Right lobe of liver (tissue), 6 donors: ENCODE measurements around the gene OR52W1. TPM values are rescaled to one million over a fixed set of nuclear protein-coding genes. Genes with fewer than 3 reads are reported as not detected.

Experiments used
- ATAC-seq, 4 donors: fragments of 200-7000 bp; cut with Tn5 transposase; one replicate each; pipeline ENCODE4 v1.9.1; 2020; ENCODE audit warnings: mild to moderate bottlenecking in 4 of 4, moderate library complexity in 4 of 4
- DNase-seq, 3 donors: peaks; one replicate each; pipeline ENCODE4 v3.0.0-alpha.2; 2020
- H3K27ac ChIP-seq, 3 donors: fragments of 200-600 bp; one replicate each; pipeline ENCODE4 v1.8.0; 2022
- H3K27me3 ChIP-seq, 2 donors: fragments of 200-600 bp; one replicate each; pipeline ENCODE4 v1.8.0; 2022
- H3K36me3 ChIP-seq, 4 donors: fragments of 200-600 bp; sonication (generic) in 1 of 4; one replicate each; pipeline versions ENCODE4 v1.5.1 to v1.8.0; 2017 to 2022; ENCODE audit warnings: control low read depth in 1 of 4
- H3K4me1 ChIP-seq, 4 donors: fragments of 200-600 bp; sonication (generic) in 1 of 4; one replicate each; pipeline versions ENCODE4 v1.5.1 to v1.8.0; 2017 to 2022; ENCODE audit warnings: control low read depth in 1 of 4
- H3K4me3 ChIP-seq, 3 donors: fragments of 200-600 bp; one replicate each; pipeline ENCODE4 v1.8.0; 2022
- H3K9me3 ChIP-seq, 4 donors: fragments of 200-600 bp; sonication (generic) in 1 of 4; one replicate each; pipeline versions ENCODE4 v1.5.1 to v1.8.0; 2017 to 2022; ENCODE audit warnings: control low read depth in 1 of 4
- POLR2A ChIP-seq: fragments of 450-650 bp; IDR thresholded peaks from one replicate; pipeline ENCODE4 v1.6.1; 2017; ENCODE audit warnings: antibody characterized with exemption, mild to moderate bottlenecking
- WGBS: methylation state at CpG from one replicate; pipeline ENCODE4 v1.1.6; 2018; ENCODE audit warnings: low coverage, low lambda C conversion rate; ENCODE audit not compliant: insufficient coverage; ENCODE audit errors: missing lambda C conversion rate; 5-methylcytosine and 5-hydroxymethylcytosine counted together
- intact Hi-C, 2 donors: fragments of 100-400 bp; cut with DNase I; formaldehyde crosslinking; loops; one replicate each; pipeline versions ENCODE4 v1.11.2 to v1.14.1; 2022
- total RNA-seq, 6 experiments: library from RNA; depleted of rRNA in 2 of 6; stranded (reverse); fragments of >200 nt in 2 of 6; fragmentation: NEBNext Ultra II Directional in 3 of 6; extraction: Animal tissue kit (Norgen Biotek cat#: 25700) in 3 of 6; gene quantifications; one replicate each; pipeline versions ENCODE4 v1.1.0 to v1.2.4, GENCODE V29; 2016 to 2023
- TF ChIP-seq, protein P1 (sequence below), 4 donors: fragments of 200-600 bp in 3 of 4; fragments of 450-650 bp in 1 of 4; IDR thresholded peaks; one replicate each; pipeline versions ENCODE4 v1.5.1 to v1.8.0; 2016 to 2022; ENCODE audit warnings: antibody characterized with exemption in 4 of 4, mild to moderate bottlenecking in 2 of 4
- donor health status: DM: no; HTN: yes; CAD: no.
- donor health status: DM: no; HTN: no; CAD: no.
- donor health status: DM: no; HTN: no; CAD: no.
- donor health status: DM: no; HTN: yes; CAD: no.
- donor health status: DM: no; HTN: yes; CAD: no.

OR52W1 gene
- total RNA-seq, 6 experiments from 2014 or later = not detected

DNA sequence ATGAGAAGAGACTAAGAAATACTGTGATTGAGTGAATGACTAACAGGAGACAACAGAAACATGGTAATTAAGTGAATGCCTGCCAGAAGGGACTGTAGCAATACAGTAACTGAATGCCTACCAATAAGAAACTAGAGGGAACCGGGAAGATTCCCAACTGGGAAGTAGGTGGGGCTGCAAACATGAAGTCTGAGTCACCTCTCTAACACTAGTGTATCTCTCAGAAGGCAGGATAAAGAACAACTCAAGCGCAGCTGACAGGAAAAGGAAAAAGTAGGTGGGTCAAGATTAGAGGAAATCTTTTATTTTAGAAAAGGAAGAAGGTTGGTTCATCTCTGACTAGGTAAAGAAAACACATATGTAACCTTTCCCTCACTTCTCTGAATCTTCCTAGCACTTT is 20.3 kb downstream of the OR52W1 start:
- H3K4me3 ChIP-seq = no peak overlapping the region
- ATAC-seq (peak in 3 of 4 donors; percentile 25 to 78 (median 30)), DNase-seq (no peak)
- H3K9me3 ChIP-seq = no peaks in the 10 kb centered on the region
- intact Hi-C loops = no loop called here
- 36% methylated on average over 2 of the region's 2 CpGs for WGBS
- TF ChIP-seq POLR2A = no peak
- TF ChIP-seq, protein P1, sequence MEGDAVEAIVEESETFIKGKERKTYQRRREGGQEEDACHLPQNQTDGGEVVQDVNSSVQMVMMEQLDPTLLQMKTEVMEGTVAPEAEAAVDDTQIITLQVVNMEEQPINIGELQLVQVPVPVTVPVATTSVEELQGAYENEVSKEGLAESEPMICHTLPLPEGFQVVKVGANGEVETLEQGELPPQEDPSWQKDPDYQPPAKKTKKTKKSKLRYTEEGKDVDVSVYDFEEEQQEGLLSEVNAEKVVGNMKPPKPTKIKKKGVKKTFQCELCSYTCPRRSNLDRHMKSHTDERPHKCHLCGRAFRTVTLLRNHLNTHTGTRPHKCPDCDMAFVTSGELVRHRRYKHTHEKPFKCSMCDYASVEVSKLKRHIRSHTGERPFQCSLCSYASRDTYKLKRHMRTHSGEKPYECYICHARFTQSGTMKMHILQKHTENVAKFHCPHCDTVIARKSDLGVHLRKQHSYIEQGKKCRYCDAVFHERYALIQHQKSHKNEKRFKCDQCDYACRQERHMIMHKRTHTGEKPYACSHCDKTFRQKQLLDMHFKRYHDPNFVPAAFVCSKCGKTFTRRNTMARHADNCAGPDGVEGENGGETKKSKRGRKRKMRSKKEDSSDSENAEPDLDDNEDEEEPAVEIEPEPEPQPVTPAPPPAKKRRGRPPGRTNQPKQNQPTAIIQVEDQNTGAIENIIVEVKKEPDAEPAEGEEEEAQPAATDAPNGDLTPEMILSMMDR (IDR thresholded peaks at IDR 0.05) = no peak
- H3K27ac ChIP-seq = no peak overlapping the region
- peaks cover 7 to 93% (median 43%) of the 10 kb centered on the region in 4 donors for H3K36me3 ChIP-seq
- no peaks in the 10 kb centered on the region for H3K27me3 ChIP-seq
- H3K4me1 ChIP-seq = no peaks in the 10 kb centered on the region

DNA sequence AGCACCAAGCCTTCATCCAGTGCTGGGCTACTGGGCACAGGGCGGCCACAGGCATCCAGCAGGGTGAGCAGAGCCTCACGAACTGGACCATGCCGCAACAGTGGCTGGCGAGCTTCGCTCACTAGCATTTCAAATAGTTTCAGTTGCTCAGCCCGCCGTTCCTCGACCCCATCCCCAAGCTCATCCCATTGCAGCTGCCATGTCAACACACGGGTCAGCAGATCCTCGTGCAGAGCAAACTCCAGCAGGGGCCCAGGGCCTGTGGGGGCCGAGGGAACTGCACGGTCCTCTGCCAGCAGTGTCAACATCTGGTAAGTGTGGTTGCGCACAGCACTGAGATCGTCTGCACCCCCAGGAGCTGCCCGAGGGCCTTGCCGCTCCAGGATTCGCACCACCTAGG is 24.8 kb downstream of the OR52W1 start:
- Histone ChIP-seq H3K36me3 (peaks cover 6 to 54% (median 25%) of the 10 kb centered on the region in 4 donors), H3K27ac (no peak overlapping the region), H3K9me3 (no peaks in the 10 kb centered on the region), H3K27me3 (no peaks in the 10 kb centered on the region), H3K4me3 (no peak overlapping the region), H3K4me1 (peaks cover 0 to 24% (median 13%) of the 10 kb centered on the region in 4 donors)
- no peak for DNase-seq
- intact Hi-C loops = no loop called here
- no peak for ATAC-seq
- TF ChIP-seq POLR2A = no peak
- TF ChIP-seq, protein P1 (IDR thresholded peaks at IDR 0.05) = no peak
- 95% methylated on average over 11 of the region's 17 CpGs for WGBS

DNA sequence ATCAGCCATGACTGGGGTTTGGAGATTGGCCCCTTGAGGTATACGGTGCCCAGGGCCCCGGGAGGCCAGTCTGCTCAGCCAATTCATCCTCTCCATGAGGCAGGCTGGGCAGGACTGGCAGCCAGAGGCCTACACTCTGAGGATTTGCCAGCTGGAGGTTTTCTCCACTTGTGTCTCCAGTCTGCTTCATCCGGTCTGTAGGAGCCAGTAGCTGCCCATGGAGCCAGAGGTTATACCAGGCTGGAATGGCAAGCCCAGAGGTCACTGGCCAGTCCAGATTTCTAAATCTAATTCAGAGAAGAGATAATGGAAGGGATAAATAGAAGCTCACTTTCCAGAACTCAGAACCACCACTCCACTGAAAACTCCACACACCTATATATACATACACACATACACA is 25.4 kb downstream of the OR52W1 start:
- TF ChIP-seq POLR2A = no peak
- TF ChIP-seq, protein P1 (IDR thresholded peaks at IDR 0.05) = no peak
- H3K9me3 ChIP-seq = no peaks in the 10 kb centered on the region
- H3K4me3 ChIP-seq = no peak overlapping the region
- peaks cover under 1 to 48% (median 21%) of the 10 kb centered on the region in 4 donors for H3K36me3 ChIP-seq
- peaks cover 0 to 30% (median 13%) of the 10 kb centered on the region in 4 donors for H3K4me1 ChIP-seq
- H3K27me3 ChIP-seq = no peaks in the 10 kb centered on the region
- DNase-seq (no peak), ATAC-seq (peak in 3 of 4 donors; percentile 31 to 83 (median 38))
- no peak overlapping the region for H3K27ac ChIP-seq
- WGBS = no CpG with 5 or more reads among the region's 3 CpGs
- intact Hi-C loops = no loop called here

DNA sequence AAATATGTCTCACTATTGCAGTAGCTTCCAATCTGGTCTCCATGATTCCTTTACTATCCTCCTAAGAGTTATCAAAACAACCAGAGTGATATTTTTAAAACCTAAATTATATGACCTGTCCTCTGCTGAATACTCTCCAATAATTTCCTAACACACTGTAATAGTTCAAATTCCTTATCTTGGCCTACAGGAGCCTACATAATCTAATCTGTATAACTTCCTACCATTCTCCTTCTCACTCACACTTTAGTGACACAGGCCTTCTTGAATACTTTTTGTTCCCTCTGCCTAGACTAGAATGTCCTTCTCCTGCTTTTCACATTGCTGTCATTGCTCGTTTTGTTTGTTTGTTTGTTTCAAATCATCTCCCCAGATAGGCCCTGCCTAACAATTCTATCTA is 26.0 kb downstream of the OR52W1 start:
- H3K27me3 ChIP-seq = no peaks in the 10 kb centered on the region
- peak in 1 of 4 donors; percentile 10 for ATAC-seq

More for the DNA sequence above, 26.0 kb downstream of the OR52W1 start:
- Histone ChIP-seq H3K9me3 (no peaks in the 10 kb centered on the region), H3K36me3 (peaks cover 0 to 42% (median 19%) of the 10 kb centered on the region in 4 donors), H3K4me3 (no peak overlapping the region), H3K27ac (no peak overlapping the region), H3K4me1 (peaks cover 0 to 33% (median 13%) of the 10 kb centered on the region in 4 donors)
- WGBS = 69% methylated on average over 1 of the region's 1 CpG
- no peak for DNase-seq
- TF ChIP-seq, protein P1 (IDR thresholded peaks at IDR 0.05) = no peak
- intact Hi-C loops = no loop called here
